Measurements from ENCODE around the gene DIDO1. TPM values are rescaled to one million over a fixed set of nuclear protein-coding genes. Genes with fewer than 3 reads are reported as not detected.
A peak's percentile ranks its signal among the peaks of the same experiment; 100 is the strongest.

DIDO1 gene
- total and polyA plus RNA-seq, 9 of the 15 experiments (the other 6 are each of a cell fraction or from before 2014, with no cell fraction given): 4.4 to 46.8 (median 31.2) TPM

DNA sequence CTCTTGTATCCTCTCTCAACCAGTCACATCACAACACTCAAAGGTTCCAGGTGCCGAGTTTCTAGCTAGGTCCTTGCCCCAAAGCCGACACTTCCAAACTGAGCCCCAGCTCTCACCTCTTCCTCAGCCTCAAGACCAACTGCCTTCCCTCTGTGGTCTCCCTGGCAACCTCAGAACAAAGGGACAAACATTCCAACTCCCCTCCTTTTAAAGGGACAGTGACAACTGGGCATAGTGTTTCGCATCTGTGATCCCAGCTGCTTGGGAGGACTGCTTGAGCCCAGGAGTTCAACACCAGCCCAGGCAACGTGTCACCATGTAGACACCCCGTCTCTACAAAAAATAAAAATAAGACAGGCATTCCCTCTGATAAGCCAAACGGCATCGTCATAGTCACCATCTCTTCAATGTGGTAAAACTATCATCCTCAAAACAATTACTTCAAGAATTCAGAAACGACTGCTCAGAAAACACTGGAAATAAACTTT lies 11.3 kb downstream of the DIDO1 start:
- Histone ChIP-seq H4K20me1 (replicated peaks; ENCODE audit: control insufficient read depth, insufficient read depth, low read length) (peaks cover 54% of the 10 kb centered on the region), H3K4me3 (no peak overlapping the region), H3K27ac (ENCODE audit: extremely low read depth, low read depth, low read length) (peak overlapping the region; percentile 55; the same call in 2 of the 3 replicates), H3K4me2 (ENCODE audit: insufficient read depth, low read length) (no peak overlapping the region; the same call in 1 of the 2 replicates), H3K9me3 (replicated peaks; ENCODE audit: control insufficient read depth, insufficient read depth, low read depth, low read length) (no peaks in the 10 kb centered on the region), H3K9me1 (ENCODE audit: control insufficient read depth, insufficient read depth, low read length) (peaks cover 12% of the 10 kb centered on the region), H3K9ac (ENCODE audit: insufficient read depth in 1 of 2, low read depth in 2 of 2, low read length in 2 of 2) (peak overlapping the region in 1 of 2 experiments; percentile 47; a peak in 1 of 4 replicates), H3K36me3 (ENCODE audit: control insufficient read depth, insufficient read depth, low read length) (peaks cover 51% of the 10 kb centered on the region), H3K4me1 (replicated peaks in 1 of 2; ENCODE audit: control insufficient read depth in 2 of 2, insufficient read depth in 2 of 2, low read length in 2 of 2) (peaks cover 12 to 26% of the 10 kb centered on the region in 2 experiments; a peak in 4 of 5 replicates), H3K79me2 (ENCODE audit: control insufficient read depth, insufficient read depth, low read length) (peaks cover 98% of the 10 kb centered on the region), H3K27me3 (ENCODE audit: control insufficient read depth in 2 of 2, insufficient read depth in 2 of 2, low read length in 2 of 2) (no peaks in the 10 kb centered on the region), H2AFZ (ENCODE audit: low read depth, low read length) (no peak overlapping the region)
- peak; percentile 77 for FAIRE-seq
- ATAC-seq: peak; percentile 80
- peak in 3 of 4 experiments; percentile 48 to 59 (median 58) for DNase-seq (ENCODE audit: extremely low read depth in 1 of 4, low spot score in 3 of 4)
- 44% methylated on average over 8 of the region's 8 CpGs for WGBS (ENCODE audit: insufficient coverage, low coverage, missing lambda C conversion rate)
- ChIA-PET POLR2A (interaction anchor here (0.6 to 6.5 kb wide), 4 partner anchors 10 to 38 kb away, joined by 3 to 45 read pairs (median 6); partner anchors contain the start of gene DIDO1), CTCF (ENCODE audit: low intra/inter-chr PET ratio) (no interaction called here)
- intact Hi-C loops (cut with micrococcal nuclease) (no loop called here), in situ Hi-C loops (cut with MboI) (no loop called here)
- no TSS peak for BruUV-seq (replicated peaks)
- TF ChIP-seq KDM2B (CRISPR knock-in tag; IDR thresholded peaks at IDR 0.05): no peak
- TF ChIP-seq HNRNPUL1 (IDR thresholded peaks at IDR 0.05; ENCODE audit: low read length): no peak
- TF ChIP-seq SNIP1 (IDR thresholded peaks at IDR 0.05; ENCODE audit: low read depth): no peak
- TF ChIP-seq, protein P1, sequence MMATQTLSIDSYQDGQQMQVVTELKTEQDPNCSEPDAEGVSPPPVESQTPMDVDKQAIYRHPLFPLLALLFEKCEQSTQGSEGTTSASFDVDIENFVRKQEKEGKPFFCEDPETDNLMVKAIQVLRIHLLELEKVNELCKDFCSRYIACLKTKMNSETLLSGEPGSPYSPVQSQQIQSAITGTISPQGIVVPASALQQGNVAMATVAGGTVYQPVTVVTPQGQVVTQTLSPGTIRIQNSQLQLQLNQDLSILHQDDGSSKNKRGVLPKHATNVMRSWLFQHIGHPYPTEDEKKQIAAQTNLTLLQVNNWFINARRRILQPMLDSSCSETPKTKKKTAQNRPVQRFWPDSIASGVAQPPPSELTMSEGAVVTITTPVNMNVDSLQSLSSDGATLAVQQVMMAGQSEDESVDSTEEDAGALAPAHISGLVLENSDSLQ (IDR thresholded peaks at IDR 0.05): 0 out of 2 replicates have a peak, but pooled peaks have one; percentile 15
- no peak for TF ChIP-seq CBFA2T3 (IDR thresholded peaks at IDR 0.05)
- TF ChIP-seq, protein P2, sequence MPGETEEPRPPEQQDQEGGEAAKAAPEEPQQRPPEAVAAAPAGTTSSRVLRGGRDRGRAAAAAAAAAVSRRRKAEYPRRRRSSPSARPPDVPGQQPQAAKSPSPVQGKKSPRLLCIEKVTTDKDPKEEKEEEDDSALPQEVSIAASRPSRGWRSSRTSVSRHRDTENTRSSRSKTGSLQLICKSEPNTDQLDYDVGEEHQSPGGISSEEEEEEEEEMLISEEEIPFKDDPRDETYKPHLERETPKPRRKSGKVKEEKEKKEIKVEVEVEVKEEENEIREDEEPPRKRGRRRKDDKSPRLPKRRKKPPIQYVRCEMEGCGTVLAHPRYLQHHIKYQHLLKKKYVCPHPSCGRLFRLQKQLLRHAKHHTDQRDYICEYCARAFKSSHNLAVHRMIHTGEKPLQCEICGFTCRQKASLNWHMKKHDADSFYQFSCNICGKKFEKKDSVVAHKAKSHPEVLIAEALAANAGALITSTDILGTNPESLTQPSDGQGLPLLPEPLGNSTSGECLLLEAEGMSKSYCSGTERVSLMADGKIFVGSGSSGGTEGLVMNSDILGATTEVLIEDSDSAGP (CRISPR knock-in tag; IDR thresholded peaks at IDR 0.05): peak; percentile 97
- TF ChIP-seq MYNN (IDR thresholded peaks at IDR 0.05): no peak
- TF ChIP-seq MYNN (CRISPR knock-in tag; IDR thresholded peaks at IDR 0.05): no peak
- TF ChIP-seq, protein P3, sequence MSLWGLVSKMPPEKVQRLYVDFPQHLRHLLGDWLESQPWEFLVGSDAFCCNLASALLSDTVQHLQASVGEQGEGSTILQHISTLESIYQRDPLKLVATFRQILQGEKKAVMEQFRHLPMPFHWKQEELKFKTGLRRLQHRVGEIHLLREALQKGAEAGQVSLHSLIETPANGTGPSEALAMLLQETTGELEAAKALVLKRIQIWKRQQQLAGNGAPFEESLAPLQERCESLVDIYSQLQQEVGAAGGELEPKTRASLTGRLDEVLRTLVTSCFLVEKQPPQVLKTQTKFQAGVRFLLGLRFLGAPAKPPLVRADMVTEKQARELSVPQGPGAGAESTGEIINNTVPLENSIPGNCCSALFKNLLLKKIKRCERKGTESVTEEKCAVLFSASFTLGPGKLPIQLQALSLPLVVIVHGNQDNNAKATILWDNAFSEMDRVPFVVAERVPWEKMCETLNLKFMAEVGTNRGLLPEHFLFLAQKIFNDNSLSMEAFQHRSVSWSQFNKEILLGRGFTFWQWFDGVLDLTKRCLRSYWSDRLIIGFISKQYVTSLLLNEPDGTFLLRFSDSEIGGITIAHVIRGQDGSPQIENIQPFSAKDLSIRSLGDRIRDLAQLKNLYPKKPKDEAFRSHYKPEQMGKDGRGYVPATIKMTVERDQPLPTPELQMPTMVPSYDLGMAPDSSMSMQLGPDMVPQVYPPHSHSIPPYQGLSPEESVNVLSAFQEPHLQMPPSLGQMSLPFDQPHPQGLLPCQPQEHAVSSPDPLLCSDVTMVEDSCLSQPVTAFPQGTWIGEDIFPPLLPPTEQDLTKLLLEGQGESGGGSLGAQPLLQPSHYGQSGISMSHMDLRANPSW (CRISPR knock-in tag; IDR thresholded peaks at IDR 0.05): no peak
- TF ChIP-seq TEAD1 (CRISPR knock-in tag; IDR thresholded peaks at IDR 0.05): 0 out of 4 replicates have a peak, but pooled peaks of 1 of the 2 experiments have one; percentile 68
- TF ChIP-seq NRF1 (conservative IDR thresholded peaks at IDR 0.05 in 1 of 2, IDR thresholded peaks at IDR 0.05 in 1 of 2): no peak
- TF ChIP-seq, protein P4, sequence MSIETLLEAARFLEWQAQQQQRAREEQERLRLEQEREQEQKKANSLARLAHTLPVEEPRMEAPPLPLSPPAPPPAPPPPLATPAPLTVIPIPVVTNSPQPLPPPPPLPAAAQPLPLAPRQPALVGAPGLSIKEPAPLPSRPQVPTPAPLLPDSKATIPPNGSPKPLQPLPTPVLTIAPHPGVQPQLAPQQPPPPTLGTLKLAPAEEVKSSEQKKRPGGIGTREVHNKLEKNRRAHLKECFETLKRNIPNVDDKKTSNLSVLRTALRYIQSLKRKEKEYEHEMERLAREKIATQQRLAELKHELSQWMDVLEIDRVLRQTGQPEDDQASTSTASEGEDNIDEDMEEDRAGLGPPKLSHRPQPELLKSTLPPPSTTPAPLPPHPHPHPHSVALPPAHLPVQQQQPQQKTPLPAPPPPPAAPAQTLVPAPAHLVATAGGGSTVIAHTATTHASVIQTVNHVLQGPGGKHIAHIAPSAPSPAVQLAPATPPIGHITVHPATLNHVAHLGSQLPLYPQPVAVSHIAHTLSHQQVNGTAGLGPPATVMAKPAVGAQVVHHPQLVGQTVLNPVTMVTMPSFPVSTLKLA (conservative IDR thresholded peaks at IDR 0.05): no peak
- TF ChIP-seq, protein P5, sequence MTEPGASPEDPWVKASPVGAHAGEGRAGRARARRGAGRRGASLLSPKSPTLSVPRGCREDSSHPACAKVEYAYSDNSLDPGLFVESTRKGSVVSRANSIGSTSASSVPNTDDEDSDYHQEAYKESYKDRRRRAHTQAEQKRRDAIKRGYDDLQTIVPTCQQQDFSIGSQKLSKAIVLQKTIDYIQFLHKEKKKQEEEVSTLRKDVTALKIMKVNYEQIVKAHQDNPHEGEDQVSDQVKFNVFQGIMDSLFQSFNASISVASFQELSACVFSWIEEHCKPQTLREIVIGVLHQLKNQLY (CRISPR knock-in tag; conservative IDR thresholded peaks at IDR 0.05): no peak
- no peak for TF ChIP-seq EHMT2 (IDR thresholded peaks at IDR 0.05)
- TF ChIP-seq KAT7 (CRISPR knock-in tag; IDR thresholded peaks at IDR 0.05; ENCODE audit: borderline replicate concordance): no peak
- no peak for TF ChIP-seq ZNF583 (CRISPR knock-in tag; IDR thresholded peaks at IDR 0.05)

All from K562 (cell line).